HS-27A (cell line): ENCODE results near the gene TRIO.
A peak's percentile ranks its signal among the peaks of the same experiment; 100 is the strongest.

ENCODE experiments used
- DNase-seq: peaks from one replicate; pipeline ENCODE4 v3.0.0-alpha.2; 2012; ENCODE audit warnings: low read depth, missing footprints

The TRIO gene

DNA sequence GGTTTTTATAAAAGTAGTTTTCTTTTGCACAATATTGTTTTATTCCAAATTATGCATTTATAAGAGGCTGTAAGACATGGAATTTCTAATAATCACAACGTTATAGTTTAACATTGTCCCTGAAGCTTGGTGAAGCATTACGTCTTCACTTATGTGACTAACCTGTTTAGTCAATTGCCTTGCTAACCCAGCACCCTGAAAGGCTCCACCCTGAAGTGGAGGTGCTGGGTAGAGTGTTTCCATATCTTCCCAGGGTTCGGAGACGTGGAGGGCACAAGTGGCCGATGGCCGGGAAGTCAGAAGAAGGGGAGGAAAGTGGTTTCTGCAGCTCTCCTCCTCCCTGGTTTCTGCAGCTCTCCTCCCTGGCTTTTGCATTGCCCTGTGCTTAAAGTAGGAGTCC, 83.4 kb downstream of the TRIO start:
- DNase-seq = no peak

GRCh38 chr5:14226992-14227391, 83.8 kb downstream of the TRIO start:
- no peak for DNase-seq

GRCh38 chr5:14227513-14227912, 84.4 kb downstream of the TRIO start:
- no peak for DNase-seq

- DNase-seq = no peak
Observed at GRCh38 chr5:14228219-14228618, 85.1 kb downstream of the TRIO start.

DNA sequence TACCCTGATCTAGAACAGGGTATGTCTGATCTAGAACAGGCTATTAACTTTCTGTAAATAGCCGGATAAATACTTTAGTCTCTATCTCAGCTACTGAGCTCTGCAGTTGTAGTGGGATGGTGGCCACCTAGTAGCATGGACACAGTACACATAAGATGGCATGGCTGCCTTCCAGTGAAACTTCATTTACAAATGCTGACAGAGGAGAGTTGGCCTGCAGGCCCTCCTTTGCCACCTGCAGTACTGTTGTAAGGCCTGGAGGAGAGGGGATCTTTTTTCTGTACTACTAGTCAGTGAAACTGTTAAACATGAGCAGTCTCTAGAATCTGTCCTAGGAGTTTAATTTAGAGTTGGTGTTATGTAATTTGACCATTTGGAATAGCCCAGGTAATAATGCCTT, 86.0 kb downstream of the TRIO start:
- DNase-seq = no peak

DNA sequence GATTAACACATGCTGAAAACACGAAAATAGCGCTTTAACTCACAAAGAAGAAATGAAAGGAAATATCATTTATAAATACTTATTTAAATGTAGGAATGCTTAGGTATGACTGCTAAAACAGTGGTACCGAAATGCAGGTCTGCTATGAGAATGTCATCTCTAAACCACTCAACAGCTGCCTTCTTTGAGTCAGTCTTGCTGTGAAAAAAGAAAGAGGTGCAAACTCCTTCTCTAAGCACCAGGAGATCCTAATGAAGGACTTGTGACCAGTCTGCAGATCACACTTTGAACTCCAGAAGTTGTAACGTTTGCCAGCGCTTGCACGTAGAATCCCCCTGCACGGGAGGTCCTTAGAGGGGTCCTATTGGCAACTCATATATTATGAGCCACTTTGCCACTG, 86.6 kb downstream of the TRIO start:
- DNase-seq = no peak

DNA sequence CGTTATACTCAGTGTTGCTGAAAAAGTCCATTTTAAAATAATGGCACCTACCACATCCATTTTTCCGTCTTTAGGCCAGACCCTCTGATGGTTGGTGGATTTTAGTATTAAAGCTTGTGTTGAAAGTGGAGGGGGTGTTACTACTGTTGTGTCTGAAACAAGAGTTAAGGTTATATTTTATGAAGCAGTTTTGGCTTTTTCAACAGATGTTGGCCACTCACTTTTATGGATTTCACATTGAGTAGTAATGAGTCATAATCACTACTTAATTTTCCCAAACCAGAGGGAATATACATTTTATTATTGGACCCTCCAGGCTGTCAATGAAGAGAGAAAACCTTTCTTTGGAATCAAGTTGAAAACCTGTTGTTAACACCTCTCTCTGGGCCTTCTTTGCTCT, 88.0 kb downstream of the TRIO start:
- no peak for DNase-seq

GRCh38 chr5:14231890-14232289, 88.7 kb downstream of the TRIO start:
- no peak for DNase-seq

DNA sequence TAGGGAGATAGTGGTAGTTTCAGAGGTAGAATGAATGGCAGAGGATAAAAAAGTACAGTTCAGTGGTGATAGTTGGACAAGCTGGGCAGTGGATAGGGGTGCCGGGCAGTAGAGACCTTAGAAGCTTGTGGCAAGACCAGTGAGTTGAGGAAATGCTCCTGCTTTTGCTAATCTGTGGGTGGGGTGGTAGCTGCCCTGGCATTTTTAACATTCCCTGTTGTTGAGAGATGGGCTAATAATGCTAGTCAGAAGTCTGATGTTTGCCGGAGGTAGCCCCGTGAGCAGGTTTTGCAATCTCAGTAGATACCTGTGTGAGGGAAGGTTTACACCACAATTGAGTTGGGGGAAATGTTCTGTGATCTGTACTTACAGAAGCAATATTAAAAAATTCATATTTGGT, 91.1 kb downstream of the TRIO start:
- DNase-seq = peak; percentile 39

GRCh38 chr5:14235872-14236271, 92.7 kb downstream of the TRIO start:
- DNase-seq = no peak

- no peak for DNase-seq
Observed at GRCh38 chr5:14236757-14237156, 93.6 kb downstream of the TRIO start.

DNA sequence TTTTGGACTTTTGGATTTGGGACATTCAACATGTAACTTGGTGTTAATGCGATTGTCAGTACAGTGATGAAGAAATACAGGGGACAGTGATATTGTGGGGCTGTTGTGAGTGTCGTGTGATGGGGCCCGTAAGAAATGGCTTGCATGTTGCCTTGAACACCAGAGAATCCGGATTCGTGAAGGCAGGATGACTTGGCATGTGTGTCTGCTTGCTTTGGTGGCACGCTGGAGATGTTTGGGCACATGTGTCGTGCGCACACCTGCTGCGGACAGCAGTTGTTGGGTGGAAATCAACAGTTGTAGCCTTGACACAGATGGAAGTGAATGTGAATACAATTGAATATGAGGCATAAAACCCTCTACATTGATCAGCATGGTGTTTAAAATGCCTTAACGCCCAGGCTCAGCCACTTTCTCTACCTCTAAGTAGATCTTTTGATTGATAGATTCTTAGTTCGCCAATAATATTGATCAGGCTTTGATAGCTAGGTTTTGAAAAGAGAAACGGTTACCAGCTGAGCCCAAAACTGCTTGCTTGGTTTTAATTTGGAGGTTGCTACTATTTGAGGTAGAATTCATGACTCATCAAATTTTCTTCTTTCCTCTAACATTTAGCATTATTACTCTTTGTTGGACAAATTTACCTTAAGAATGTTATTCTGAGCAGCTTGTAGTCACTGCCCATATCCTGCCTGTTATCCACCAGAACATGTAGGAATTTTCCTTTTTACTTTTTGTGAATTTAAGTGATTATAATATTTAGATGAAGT, 94.4 kb downstream of the TRIO start:
- DNase-seq = no peak

DNA sequence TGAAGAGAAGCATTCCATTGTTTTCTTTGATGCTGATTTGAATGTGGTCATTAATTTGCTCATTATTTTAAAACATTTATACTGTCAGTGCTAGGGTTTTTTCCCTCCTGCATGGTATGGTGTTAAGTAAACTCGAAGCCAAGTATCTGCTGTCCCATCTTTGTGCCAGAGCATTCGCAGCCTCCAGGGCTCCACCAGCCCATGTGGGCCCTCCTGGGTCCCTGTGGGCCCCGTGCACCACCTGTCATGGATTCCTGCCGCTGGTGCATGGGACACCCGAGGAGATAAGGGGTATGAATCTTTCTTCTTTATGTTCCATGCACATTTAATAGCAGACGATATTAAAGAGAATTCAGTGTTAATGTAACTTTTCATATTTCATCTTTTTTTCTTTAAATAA, 95.1 kb downstream of the TRIO start:
- DNase-seq = no peak

- no peak for DNase-seq
Observed at GRCh38 chr5:14239404-14239803, 96.3 kb downstream of the TRIO start.

DNA sequence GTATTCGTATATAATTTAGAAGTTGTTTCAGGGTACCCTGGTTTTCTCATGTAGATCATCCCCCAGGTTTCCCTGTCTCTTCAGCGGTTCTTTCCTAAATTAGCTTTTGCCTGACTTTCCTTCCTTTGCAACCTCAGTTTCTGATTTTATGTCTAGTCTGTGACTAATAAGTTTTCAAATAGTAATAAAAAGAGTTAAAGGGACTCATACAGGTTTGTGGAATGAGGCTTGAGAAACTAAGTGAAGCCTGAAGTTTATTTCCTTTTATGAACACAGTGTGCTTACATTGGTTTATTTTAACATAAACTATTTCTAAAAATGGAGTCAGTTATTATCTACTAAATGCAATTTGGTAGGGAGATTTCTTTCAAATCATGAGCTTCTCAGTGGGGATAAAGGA, 96.8 kb downstream of the TRIO start:
- DNase-seq = no peak

GRCh38 chr5:14240359-14240758, 97.2 kb downstream of the TRIO start:
- DNase-seq = no peak

- no peak for DNase-seq
Observed at GRCh38 chr5:14241141-14241540, 98.0 kb downstream of the TRIO start.

DNA sequence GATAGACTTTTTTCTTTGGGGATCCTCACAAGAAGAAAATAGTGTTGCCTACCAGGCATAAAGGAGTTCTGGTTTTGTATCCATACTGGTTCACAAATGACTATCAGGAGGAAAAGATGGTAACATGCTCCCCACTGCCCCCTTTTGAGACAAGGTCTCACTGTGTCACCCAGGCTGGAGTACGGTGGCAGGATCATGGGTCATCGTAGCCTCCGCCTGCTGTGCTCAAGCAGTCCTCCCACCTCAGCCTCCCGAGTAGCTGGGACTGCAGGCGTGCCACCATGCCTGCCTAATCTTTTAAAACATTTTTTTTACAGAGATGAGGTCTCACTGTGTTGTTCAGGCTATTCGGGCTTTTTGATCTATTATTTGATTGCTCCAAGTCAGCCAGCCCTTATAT, 99.3 kb downstream of the TRIO start:
- DNase-seq = no peak

- no peak for DNase-seq
Observed at GRCh38 chr5:14242871-14243383, 99.8 kb downstream of the TRIO start.

DNA sequence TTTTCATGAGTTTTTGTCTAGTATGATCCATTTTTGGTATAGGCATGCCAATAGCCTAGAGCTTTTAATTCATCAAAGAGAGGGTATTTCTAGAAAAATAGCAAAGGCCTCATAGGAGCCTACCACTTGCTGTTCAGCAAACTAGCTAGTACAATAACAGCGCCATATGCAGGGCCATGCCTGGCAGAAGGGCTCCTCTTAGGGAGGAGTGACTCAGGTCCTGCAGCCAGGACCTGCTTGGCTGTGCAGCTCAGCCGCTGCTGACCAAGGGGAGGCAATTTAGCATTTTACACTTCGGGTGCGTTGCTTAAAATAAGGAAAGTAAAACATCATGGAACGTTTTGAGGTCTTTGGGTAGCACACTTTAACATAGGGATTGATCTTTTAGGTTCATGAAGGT, 100.6 kb downstream of the TRIO start:
- no peak for DNase-seq

DNA sequence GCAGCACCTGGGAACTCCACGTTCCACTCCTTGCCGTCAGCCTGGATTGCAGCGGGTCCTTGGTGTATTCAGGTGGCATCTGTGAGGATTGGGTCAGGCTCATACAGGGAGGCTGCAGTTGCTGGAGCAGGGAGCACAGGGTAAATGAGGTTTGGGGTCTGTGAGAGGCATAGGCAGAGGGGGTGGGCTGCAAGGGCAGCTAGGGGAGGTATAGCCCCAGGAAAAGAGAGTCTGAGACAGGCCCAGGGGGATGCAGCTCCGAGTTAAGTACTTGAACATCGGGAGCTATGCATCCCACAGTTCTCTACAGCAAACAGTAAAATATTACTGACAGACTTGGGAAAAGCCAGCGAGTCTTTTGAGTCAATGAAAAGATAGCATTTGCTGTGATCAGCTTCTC, 101.6 kb downstream of the TRIO start:
- DNase-seq = no peak

- DNase-seq = no peak
Observed at GRCh38 chr5:14245132-14245925, 102.2 kb downstream of the TRIO start.

- DNase-seq = no peak
Observed at GRCh38 chr5:14246350-14247053, 103.4 kb downstream of the TRIO start.
